22Rv1 (cell line): Measurements from ENCODE around the gene TRAPPC14.
"Not testable (repeated sequence)": the region's sequence is repeated elsewhere in the genome, so short reads cannot be mapped to it uniquely, and the experiment has no call there.

Experiments
- ZFX ChIP-seq: fragments of 450-650 bp; IDR thresholded peaks from 2 replicates; pipeline ENCODE4 v1.6.1; 2017; ENCODE audit warnings: antibody characterized with exemption, borderline replicate concordance
- TF ChIP-seq, protein P1 (sequence below): fragments of 450-650 bp; IDR thresholded peaks from 2 replicates; pipeline ENCODE4 v1.5.1; 2017; ENCODE audit warnings: mild to moderate bottlenecking

DNA sequence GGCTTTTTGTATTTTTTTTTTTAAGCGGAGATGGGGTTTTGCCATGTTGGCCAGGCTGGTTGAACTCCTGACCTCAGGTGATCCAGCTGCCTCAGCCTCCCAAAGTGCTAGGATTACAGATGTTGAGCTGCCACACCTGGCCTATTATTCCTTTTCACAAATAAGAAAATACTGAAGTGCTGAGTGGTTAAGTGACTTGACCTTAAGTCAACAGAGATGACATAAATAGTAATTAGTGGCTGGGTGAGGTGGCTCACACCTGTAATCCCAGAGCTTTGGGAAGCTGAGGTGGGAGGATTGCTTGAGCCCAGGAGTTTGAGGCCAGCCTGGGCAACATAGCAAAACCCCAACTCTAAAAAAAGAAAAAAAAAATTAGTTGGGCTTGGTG is 28.3 kb downstream of the TRAPPC14 start:
- TF ChIP-seq, protein P1, sequence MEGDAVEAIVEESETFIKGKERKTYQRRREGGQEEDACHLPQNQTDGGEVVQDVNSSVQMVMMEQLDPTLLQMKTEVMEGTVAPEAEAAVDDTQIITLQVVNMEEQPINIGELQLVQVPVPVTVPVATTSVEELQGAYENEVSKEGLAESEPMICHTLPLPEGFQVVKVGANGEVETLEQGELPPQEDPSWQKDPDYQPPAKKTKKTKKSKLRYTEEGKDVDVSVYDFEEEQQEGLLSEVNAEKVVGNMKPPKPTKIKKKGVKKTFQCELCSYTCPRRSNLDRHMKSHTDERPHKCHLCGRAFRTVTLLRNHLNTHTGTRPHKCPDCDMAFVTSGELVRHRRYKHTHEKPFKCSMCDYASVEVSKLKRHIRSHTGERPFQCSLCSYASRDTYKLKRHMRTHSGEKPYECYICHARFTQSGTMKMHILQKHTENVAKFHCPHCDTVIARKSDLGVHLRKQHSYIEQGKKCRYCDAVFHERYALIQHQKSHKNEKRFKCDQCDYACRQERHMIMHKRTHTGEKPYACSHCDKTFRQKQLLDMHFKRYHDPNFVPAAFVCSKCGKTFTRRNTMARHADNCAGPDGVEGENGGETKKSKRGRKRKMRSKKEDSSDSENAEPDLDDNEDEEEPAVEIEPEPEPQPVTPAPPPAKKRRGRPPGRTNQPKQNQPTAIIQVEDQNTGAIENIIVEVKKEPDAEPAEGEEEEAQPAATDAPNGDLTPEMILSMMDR: not testable (repeated sequence)
- not testable (repeated sequence) for TF ChIP-seq ZFX
